T-cell (primary cell): ENCODE measurements around the gene LDLRAD4. TPM values are rescaled to one million over a fixed set of nuclear protein-coding genes. Genes with fewer than 3 reads are reported as not detected.

Experiments used
- ATAC-seq, 4 experiments: fragments of 200-7000 bp in 3 of 4; fragments of 150-1000 bp in 1 of 4; cut with Tn5 transposase; replicated peaks in 1 of 4; 1 replicate in 3 of 4; 2 replicates in 1 of 4; pipeline ENCODE4 v1.10.0; 2021; ENCODE audit warnings: moderate library complexity in 3 of 4, mild to moderate bottlenecking in 2 of 4, moderate number of reproducible peaks in 1 of 4
- CTCF ChIA-PET, 2 donors: fragments of 300-600 bp; sonication (Branson Sonifier 250); formaldehyde crosslinking; loops; one replicate each; lab custom pipeline; 2022; ENCODE audit warnings: antibody characterized with exemption in 2 of 2; lab: Charles Lee
- POLR2A ChIA-PET, 2 donors: fragments of 300-600 bp; sonication (Branson Sonifier 250); formaldehyde crosslinking; loops; one replicate each; lab custom pipeline; 2022; ENCODE audit warnings: antibody characterized with exemption in 2 of 2; lab: Charles Lee
- DNase-seq, 35 experiments: peaks; one replicate each; pipeline versions ENCODE4 v3.0.0 to v3.0.0-alpha.2; 2013 to 2023
- H3K27ac ChIP-seq: one replicate; pipeline ENCODE4 v1.5.1; 2013; ENCODE audit warnings: low read length
- H3K27me3 ChIP-seq, 2 experiments: replicated peaks in 1 of 2; 1 replicate in 1 of 2; 2 replicates in 1 of 2; pipeline versions ENCODE4 v1.6.1 to v1.7.0; 2013; ENCODE audit warnings: low read length in 1 of 2, mixed read lengths in 1 of 2; ENCODE audit not compliant: control insufficient read depth in 2 of 2, insufficient read depth in 2 of 2; ENCODE audit errors: extremely low read depth in 1 of 2
- H3K36me3 ChIP-seq, 2 donors: 1 replicate in 1 of 2; 2 replicates in 1 of 2; pipeline versions ENCODE4 v1.6.1 to v1.7.0; 2013; ENCODE audit warnings: low read length in 1 of 2; ENCODE audit not compliant: control insufficient read depth in 2 of 2, insufficient read depth in 1 of 2; ENCODE audit errors: extremely low read depth in 1 of 2
- H3K4me1 ChIP-seq, 2 experiments: 1 replicate in 1 of 2; 2 replicates in 1 of 2; pipeline versions ENCODE4 v1.6.1 to v1.7.0; 2013; ENCODE audit warnings: low read length in 2 of 2, mixed read lengths in 1 of 2; ENCODE audit not compliant: insufficient read depth in 2 of 2, control insufficient read depth in 1 of 2; ENCODE audit errors: extremely low read depth in 1 of 2
- H3K4me3 ChIP-seq, 2 donors: 1 replicate in 1 of 2; 2 replicates in 1 of 2; pipeline versions ENCODE4 v1.5.1 to v1.7.0; 2013; ENCODE audit warnings: mild to moderate bottlenecking in 2 of 2, low read length in 1 of 2, moderate library complexity in 1 of 2; ENCODE audit not compliant: control insufficient read depth in 1 of 2; ENCODE audit errors: extremely low read depth in 1 of 2
- H3K9me3 ChIP-seq: 2 replicates; pipeline ENCODE4 v1.7.0; 2013
- H3K27ac Mint-ChIP-seq, 2 donors: one replicate each; pipeline ENCODE4 v1.8.0; 2020 to 2021; ENCODE audit warnings: mild to moderate bottlenecking in 2 of 2, mixed read lengths in 2 of 2
- H3K27me3 Mint-ChIP-seq, 2 donors: one replicate each; pipeline ENCODE4 v1.8.0; 2021 to 2022; ENCODE audit warnings: mixed read lengths in 2 of 2
- H3K36me3 Mint-ChIP-seq: one replicate; pipeline ENCODE4 v1.8.0; 2021; ENCODE audit warnings: mixed read lengths
- H3K4me1 Mint-ChIP-seq, 3 donors: one replicate each; pipeline ENCODE4 v1.8.0; 2020 to 2022; ENCODE audit warnings: mixed read lengths in 3 of 3, mild to moderate bottlenecking in 1 of 3
- H3K4me3 Mint-ChIP-seq, 3 donors: one replicate each; pipeline ENCODE4 v1.8.0; 2020 to 2022; ENCODE audit warnings: mild to moderate bottlenecking in 3 of 3, mixed read lengths in 3 of 3, moderate library complexity in 3 of 3
- H3K9me3 Mint-ChIP-seq, 3 donors: one replicate each; pipeline ENCODE4 v1.8.0; 2020 to 2022; ENCODE audit warnings: mixed read lengths in 3 of 3
- WGBS: methylation state at CpG from one replicate; pipeline ENCODE4 v1.1.5; 2013; ENCODE audit warnings: missing lambda C conversion rate; ENCODE audit not compliant: insufficient coverage; 5-methylcytosine and 5-hydroxymethylcytosine counted together
- total RNA-seq, 35 experiments: library from RNA in 6 of 35; stranded (reverse) in 6 of 35; fragments of 120-200 nt in 1 of 35; gene quantifications; one replicate each; pipeline versions ENCODE4 v1.2.1 to v1.2.4 and lab custom pipeline; 2013 to 2026

The LDLRAD4 gene
- total RNA-seq, 5 donors from 2014 or later (not counting 1 experiment from before 2014, with no cell fraction given) = 57.6 to 80.8 (median 72.4) TPM

- POLR2A ChIA-PET = no interaction called here
These were observed 204.1 kb downstream of the LDLRAD4 start for GRCh38 chr18:13422541-13423147.

GRCh38 chr18:13423352-13423751, 204.8 kb downstream of the LDLRAD4 start:
- no peaks in the 10 kb centered on the region for H3K27me3 Mint-ChIP-seq
- H3K9me3 Mint-ChIP-seq = no peaks in the 10 kb centered on the region
- H3K36me3 Mint-ChIP-seq = no peaks in the 10 kb centered on the region
- no peak overlapping the region for H3K4me3 Mint-ChIP-seq
- Histone ChIP-seq H3K9me3 (no peaks in the 10 kb centered on the region), H3K4me1 (peaks cover 4 to 30% of the 10 kb centered on the region in 2 experiments), H3K36me3 (no peaks in the 10 kb centered on the region), H3K27ac (no peak overlapping the region), H3K4me3 (no peak overlapping the region), H3K27me3 (no peaks in the 10 kb centered on the region)
- ChIA-PET CTCF (interaction anchor here in 1 of 2 donors (0.7 kb wide), 1 partner anchor 113 kb away, joined by 3 read pairs; no protein-coding TSS in a partner anchor), POLR2A (interaction anchor here in 1 of 2 donors (0.6 kb wide), 1 partner anchor 60 kb away, joined by 6 read pairs; no protein-coding TSS in a partner anchor)
- no peak for ATAC-seq
- peaks cover 35 to 53% (median 43%) of the 10 kb centered on the region in 3 donors for H3K4me1 Mint-ChIP-seq
- WGBS = 100% methylated on average over 6 of the region's 9 CpGs
- H3K27ac Mint-ChIP-seq = peak overlapping the region in 1 of 2 donors; percentile 55
- no peak for DNase-seq

More at GRCh38 chr18:13422541-13423147, 204.1 kb downstream of the LDLRAD4 start:
- Mint-ChIP-seq H3K4me3 (no peak overlapping the region), H3K9me3 (no peaks in the 10 kb centered on the region), H3K4me1 (peaks cover 38 to 51% (median 47%) of the 10 kb centered on the region in 3 donors), H3K27ac (no peak overlapping the region), H3K27me3 (no peaks in the 10 kb centered on the region), H3K36me3 (no peaks in the 10 kb centered on the region)
- no peaks in the 10 kb centered on the region for H3K9me3 ChIP-seq
- ATAC-seq (no peak), DNase-seq (no peak)
- no peak overlapping the region for H3K27ac ChIP-seq
- H3K4me3 ChIP-seq = no peak overlapping the region
- H3K36me3 ChIP-seq = no peaks in the 10 kb centered on the region
- H3K27me3 ChIP-seq = no peaks in the 10 kb centered on the region
- 67% methylated on average over 1 of the region's 5 CpGs for WGBS
- H3K4me1 ChIP-seq = peaks cover 4 to 30% of the 10 kb centered on the region in 2 experiments
- CTCF ChIA-PET = interaction anchor here in 1 of 2 donors (0.7 kb wide), 1 partner anchor 114 kb away, joined by 3 read pairs; no protein-coding TSS in a partner anchor

GRCh38 chr18:13424363-13424762, 205.8 kb downstream of the LDLRAD4 start:
- ChIA-PET POLR2A (no interaction called here), CTCF (no interaction called here)
- Mint-ChIP-seq H3K9me3 (no peaks in the 10 kb centered on the region), H3K27ac (no peak overlapping the region), H3K36me3 (peaks cover 3% of the 10 kb centered on the region), H3K4me1 (peaks cover 35 to 55% (median 48%) of the 10 kb centered on the region in 3 donors), H3K27me3 (no peaks in the 10 kb centered on the region), H3K4me3 (no peak overlapping the region)
- no peaks in the 10 kb centered on the region for H3K27me3 ChIP-seq
- H3K4me1 ChIP-seq = peaks cover 4 to 30% of the 10 kb centered on the region in 2 experiments
- WGBS = 98% methylated on average over 6 of the region's 7 CpGs
- no peak overlapping the region for H3K27ac ChIP-seq
- no peaks in the 10 kb centered on the region for H3K36me3 ChIP-seq
- H3K9me3 ChIP-seq = no peaks in the 10 kb centered on the region
- DNase-seq (no peak), ATAC-seq (no peak)
- H3K4me3 ChIP-seq = no peak overlapping the region

DNA sequence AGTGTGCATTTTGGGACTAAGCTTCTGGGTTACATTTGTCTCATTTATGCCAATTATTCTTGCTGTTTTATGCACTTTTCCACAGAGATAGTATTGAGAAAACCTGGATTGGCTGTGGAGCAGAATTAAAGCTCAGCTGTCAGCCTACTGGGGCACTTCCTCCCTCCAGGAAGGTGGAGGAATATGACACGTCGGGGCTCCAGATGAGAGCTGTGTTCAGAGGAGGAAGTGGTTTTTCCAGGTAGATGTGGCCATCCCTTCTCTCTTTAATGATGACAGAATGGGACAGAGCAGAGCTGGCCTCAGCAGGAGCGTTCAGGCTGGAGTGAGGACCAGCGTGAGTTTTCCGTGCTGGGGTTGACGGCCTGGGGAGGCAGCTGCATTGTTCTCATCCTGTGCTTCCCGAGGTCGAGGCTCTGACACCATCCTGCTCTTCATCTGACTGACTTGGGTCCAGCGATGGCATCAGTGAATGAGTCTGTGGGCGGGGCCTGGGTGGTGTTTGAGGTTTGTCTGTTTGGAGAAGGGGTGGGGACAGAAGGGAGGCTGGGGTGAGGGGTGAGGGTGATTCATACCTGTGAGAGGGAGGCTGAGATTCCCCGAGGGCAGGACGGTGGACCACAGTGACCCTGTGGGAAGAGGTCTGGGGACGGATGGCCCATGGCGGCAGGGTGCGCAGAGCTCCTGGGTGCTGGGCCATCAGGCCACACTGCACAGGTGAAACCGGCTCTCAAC, 207.0 kb downstream of the LDLRAD4 start:
- Mint-ChIP-seq H3K27ac (peak overlapping the region in 1 of 2 donors; percentile 36), H3K4me1 (peaks cover 32 to 48% (median 47%) of the 10 kb centered on the region in 3 donors), H3K36me3 (peaks cover 3% of the 10 kb centered on the region), H3K4me3 (no peak overlapping the region), H3K9me3 (no peaks in the 10 kb centered on the region), H3K27me3 (no peaks in the 10 kb centered on the region)
- H3K4me1 ChIP-seq = peaks cover 2 to 27% of the 10 kb centered on the region in 2 experiments
- no peaks in the 10 kb centered on the region for H3K27me3 ChIP-seq
- ChIA-PET CTCF (no interaction called here), POLR2A (interaction anchor here in 1 of 2 donors (0.6 kb wide), 2 partner anchors 210 to 301 kb away, joined by 3 read pairs; partner anchors contain the start of gene FAM210A)
- WGBS = 58% methylated on average over 15 of the region's 16 CpGs
- peak in 2 of 35 experiments; percentile 16 to 31 for DNase-seq
- no peak overlapping the region for H3K27ac ChIP-seq
- no peaks in the 10 kb centered on the region for H3K9me3 ChIP-seq
- ATAC-seq = no peak
- no peaks in the 10 kb centered on the region for H3K36me3 ChIP-seq
- H3K4me3 ChIP-seq = no peak overlapping the region

DNA sequence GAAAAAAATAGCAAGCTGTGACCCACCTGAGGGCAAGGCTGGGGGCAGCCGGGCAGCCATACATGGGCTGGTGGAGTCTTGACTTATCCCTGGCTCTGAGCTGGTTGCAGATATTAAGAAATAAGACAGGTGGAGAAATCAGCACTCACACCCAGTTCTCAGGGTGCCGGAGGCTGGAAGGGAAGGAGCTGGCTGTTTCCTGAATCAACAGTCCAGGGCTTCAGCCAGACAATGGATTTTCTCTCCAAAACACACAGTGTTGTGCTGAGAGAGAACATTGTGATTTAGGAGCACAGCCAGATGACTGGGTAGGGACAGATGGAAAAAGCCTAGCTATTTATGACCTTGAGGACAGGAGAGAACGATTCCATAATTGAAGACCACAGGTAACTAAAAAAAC, 208.8 kb downstream of the LDLRAD4 start:
- Histone ChIP-seq H3K9me3 (no peaks in the 10 kb centered on the region), H3K27ac (no peak overlapping the region), H3K4me1 (peaks cover 2 to 11% of the 10 kb centered on the region in 2 experiments), H3K27me3 (no peaks in the 10 kb centered on the region), H3K36me3 (peaks cover 0 to 4% of the 10 kb centered on the region in 2 donors), H3K4me3 (no peak overlapping the region)
- no peak for DNase-seq
- no peak for ATAC-seq
- no peak overlapping the region for H3K4me3 Mint-ChIP-seq
- H3K9me3 Mint-ChIP-seq = no peaks in the 10 kb centered on the region
- CTCF ChIA-PET = no interaction called here
- peak overlapping the region in 1 of 2 donors; percentile 21 for H3K27ac Mint-ChIP-seq
- peaks cover 3% of the 10 kb centered on the region for H3K36me3 Mint-ChIP-seq
- POLR2A ChIA-PET = interaction anchor here in 1 of 2 donors (0.9 kb wide), 1 partner anchor 37 kb away, joined by 3 read pairs; no protein-coding TSS in a partner anchor
- peaks cover 19 to 35% (median 32%) of the 10 kb centered on the region in 3 donors for H3K4me1 Mint-ChIP-seq
- H3K27me3 Mint-ChIP-seq = no peaks in the 10 kb centered on the region
- WGBS = 100% methylated on average over 1 of the region's 3 CpGs

DNA sequence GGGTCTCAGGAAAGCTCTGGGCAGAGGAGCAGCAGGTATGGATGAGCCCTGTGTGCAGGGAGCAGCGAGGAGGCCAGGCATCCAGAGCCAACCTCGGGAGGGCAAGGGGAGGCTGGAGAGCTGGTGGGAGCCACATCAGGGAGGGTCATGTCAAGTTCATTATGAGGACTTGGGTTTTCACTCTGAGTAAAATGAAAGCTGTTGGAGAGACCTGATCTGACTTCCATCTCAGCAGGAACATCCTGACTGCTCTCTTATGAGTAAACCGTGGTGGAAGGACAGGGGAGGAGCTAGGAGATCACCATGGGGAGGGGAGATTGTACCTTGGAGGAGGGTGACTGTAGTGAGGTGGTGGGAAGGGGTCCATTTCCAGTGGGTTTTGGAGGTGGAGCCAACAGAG, 209.8 kb downstream of the LDLRAD4 start:
- H3K27ac ChIP-seq = no peak overlapping the region
- H3K27me3 ChIP-seq = no peaks in the 10 kb centered on the region
- ATAC-seq (peak in 1 of 4 experiments; percentile 20), DNase-seq (no peak)
- peak overlapping the region; percentile 5 to 17 for H3K27ac Mint-ChIP-seq
- WGBS = 66% methylated on average over 3 of the region's 3 CpGs
- peaks cover 2 to 7% of the 10 kb centered on the region in 2 experiments for H3K4me1 ChIP-seq
- H3K4me3 ChIP-seq = no peak overlapping the region
- H3K4me3 Mint-ChIP-seq = no peak overlapping the region
- ChIA-PET POLR2A (no interaction called here), CTCF (no interaction called here)
- no peaks in the 10 kb centered on the region for H3K9me3 Mint-ChIP-seq
- peaks cover 19 to 34% (median 27%) of the 10 kb centered on the region in 3 donors for H3K4me1 Mint-ChIP-seq
- H3K27me3 Mint-ChIP-seq = no peaks in the 10 kb centered on the region
- H3K36me3 Mint-ChIP-seq = peaks cover 3% of the 10 kb centered on the region
- H3K36me3 ChIP-seq = peaks cover 0 to 4% of the 10 kb centered on the region in 2 donors
- no peaks in the 10 kb centered on the region for H3K9me3 ChIP-seq
